ENCODE data around the gene TMEM42.
"Not testable (repeated sequence)": the region's sequence is repeated elsewhere in the genome, so short reads cannot be mapped to it uniquely, and the experiment has no call there.

- not testable (repeated sequence) for TF ChIP-seq CREB5 (CRISPR knock-in tag; IDR thresholded peaks at IDR 0.05; ENCODE audit: low read depth); SNAI2 (CRISPR knock-in tag; IDR thresholded peaks at IDR 0.05); ISL1 (CRISPR knock-in tag; IDR thresholded peaks at IDR 0.05); GLIS3 (CRISPR knock-in tag; IDR thresholded peaks at IDR 0.05); ESRRG (CRISPR knock-in tag; IDR thresholded peaks at IDR 0.05)
Measured at GRCh38 chr3:44821206-44821605, 40.5 kb upstream of the TMEM42 start.

Measured in SK-N-SH treated with all-trans-retinoic acid at 6 μM for 48 hours (cell line).